ENCODE results near the gene FREM2. TPM values are rescaled to one million over a fixed set of nuclear protein-coding genes. Genes with fewer than 3 reads are reported as not detected.

Gene FREM2
- total RNA-seq, 1 experiment from 2014 or later, result not detected

DNA sequence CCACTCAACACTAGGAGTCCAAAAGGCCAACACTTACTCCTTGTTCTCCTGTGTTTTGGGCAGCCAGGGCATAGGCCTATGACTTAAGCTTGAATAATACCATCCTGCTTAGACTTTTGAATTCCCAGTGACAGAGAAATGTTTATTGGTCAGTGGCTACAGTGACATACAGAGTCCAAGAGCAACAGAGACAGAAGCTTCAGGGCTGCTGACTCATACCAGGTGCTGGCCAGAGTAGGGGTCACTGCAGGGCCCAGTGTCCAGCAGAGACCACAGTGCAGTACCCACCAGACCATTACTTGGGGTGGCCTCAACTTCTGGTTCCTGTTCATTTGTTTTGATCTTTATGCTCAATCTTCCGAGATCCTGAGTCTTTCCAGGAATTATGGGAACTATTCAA, 6.0 kb upstream of the FREM2 start:
- H3K27me3 ChIP-seq, result peaks cover 18% of the 10 kb centered on the region
- H3K4me3 ChIP-seq, result no peak overlapping the region
- no peaks in the 10 kb centered on the region for H3K36me3 ChIP-seq
- H3K9me3 ChIP-seq, result no peaks in the 10 kb centered on the region
- DNase-seq, result no peak

DNA sequence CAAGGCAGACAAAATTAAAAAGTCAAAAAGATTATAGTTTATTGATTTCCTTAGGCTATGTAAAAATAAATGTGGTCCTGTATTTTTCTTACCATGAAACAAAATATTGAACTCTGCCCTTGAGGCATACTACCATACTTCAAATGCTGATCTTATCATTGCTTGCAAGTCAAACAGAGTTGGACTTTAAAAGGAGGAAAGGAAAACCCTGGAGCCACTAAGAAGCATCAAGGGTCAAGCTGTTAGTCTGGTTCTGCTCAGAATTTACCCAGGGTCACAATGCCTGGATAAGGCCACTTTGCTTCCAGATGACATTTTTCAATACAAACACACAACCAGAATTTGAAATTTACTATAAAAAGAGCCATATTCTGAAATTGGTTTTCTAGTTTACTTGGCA, 2.2 kb upstream of the FREM2 start:
- Histone ChIP-seq H3K36me3 (no peaks in the 10 kb centered on the region), H3K27me3 (peaks cover 44% of the 10 kb centered on the region), H3K4me3 (no peak overlapping the region), H3K9me3 (no peaks in the 10 kb centered on the region)
- DNase-seq, result no peak

DNA sequence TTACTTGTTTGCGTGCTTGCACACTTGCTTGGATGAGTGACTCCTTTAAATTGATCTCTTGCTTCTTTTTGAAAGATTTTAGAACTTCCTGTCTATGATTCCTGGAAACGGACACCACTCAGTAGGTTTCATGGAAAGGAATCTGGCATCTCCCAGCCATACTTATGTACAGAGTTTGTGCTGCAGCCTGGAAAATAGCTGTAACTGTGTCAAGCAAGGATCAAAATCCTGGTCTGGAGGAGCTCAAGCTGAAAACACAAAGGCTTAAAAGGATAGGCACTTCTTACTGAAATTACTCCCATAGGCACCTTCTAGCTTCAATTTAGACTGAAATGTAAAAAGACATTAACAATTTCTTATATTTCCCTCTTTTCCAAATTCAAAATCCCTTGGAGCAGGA, 1.4 kb upstream of the FREM2 start:
- peaks cover 44% of the 10 kb centered on the region for H3K27me3 ChIP-seq
- H3K9me3 ChIP-seq, result no peaks in the 10 kb centered on the region
- H3K36me3 ChIP-seq, result no peaks in the 10 kb centered on the region
- H3K4me3 ChIP-seq, result no peak overlapping the region
- DNase-seq, result no peak

- no peak for DNase-seq
- Histone ChIP-seq H3K27me3 (peaks cover 46% of the 10 kb centered on the region), H3K9me3 (no peaks in the 10 kb centered on the region), H3K36me3 (no peaks in the 10 kb centered on the region), H3K4me3 (peak overlapping the region; percentile 44)
Observed at GRCh38 chr13:38685974-38686576, 802 bp upstream of the FREM2 start.

DNA sequence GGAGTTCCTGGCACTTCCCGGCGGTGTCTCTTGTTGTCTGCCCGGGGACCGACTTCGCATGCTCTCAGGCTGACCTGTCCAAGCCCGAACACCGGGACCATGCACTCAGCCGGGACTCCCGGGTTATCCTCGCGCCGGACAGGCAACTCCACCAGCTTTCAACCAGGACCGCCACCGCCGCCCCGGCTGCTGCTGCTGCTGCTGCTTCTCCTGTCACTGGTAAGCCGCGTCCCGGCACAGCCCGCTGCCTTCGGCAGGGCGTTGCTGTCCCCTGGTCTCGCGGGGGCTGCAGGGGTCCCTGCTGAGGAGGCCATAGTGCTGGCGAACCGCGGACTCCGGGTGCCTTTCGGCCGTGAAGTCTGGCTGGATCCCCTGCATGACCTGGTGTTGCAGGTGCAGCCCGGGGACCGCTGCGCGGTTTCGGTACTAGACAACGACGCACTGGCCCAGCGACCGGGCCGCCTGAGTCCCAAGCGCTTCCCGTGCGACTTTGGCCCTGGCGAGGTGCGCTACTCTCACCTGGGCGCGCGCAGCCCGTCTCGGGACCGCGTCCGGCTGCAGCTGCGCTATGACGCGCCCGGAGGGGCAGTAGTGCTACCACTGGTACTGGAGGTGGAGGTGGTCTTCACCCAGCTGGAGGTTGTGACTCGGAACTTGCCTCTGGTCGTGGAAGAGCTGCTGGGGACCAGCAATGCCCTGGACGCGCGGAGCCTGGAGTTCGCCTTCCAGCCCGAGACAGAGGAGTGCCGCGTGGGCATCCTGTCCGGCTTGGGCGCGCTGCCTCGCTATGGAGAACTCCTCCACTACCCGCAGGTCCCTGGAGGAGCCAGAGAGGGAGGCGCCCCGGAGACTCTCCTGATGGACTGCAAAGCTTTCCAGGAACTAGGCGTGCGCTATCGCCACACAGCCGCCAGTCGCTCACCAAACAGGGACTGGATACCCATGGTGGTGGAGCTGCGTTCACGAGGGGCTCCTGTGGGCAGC, 661 bp downstream of the FREM2 start:
- Histone ChIP-seq H3K27me3 (peaks cover 51% of the 10 kb centered on the region), H3K9me3 (no peaks in the 10 kb centered on the region), H3K4me3 (peak overlapping the region; percentile 44), H3K36me3 (no peaks in the 10 kb centered on the region)
- peak; percentile 40 for DNase-seq

DNA sequence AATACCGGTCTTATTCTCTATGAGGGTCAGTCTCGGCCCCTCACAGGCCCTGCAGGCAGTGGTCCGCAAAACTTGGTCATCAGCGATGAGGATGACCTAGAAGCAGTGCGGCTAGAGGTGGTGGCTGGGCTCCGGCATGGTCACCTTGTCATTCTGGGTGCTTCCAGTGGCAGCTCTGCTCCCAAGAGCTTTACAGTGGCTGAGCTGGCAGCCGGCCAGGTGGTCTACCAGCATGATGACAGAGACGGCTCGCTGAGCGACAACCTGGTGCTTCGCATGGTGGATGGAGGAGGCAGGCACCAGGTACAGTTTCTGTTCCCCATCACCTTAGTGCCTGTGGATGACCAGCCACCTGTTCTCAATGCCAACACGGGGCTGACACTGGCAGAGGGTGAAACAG, 1.8 kb downstream of the FREM2 start:
- Histone ChIP-seq H3K9me3 (no peaks in the 10 kb centered on the region), H3K4me3 (no peak overlapping the region), H3K27me3 (peaks cover 48% of the 10 kb centered on the region), H3K36me3 (no peaks in the 10 kb centered on the region)
- DNase-seq, result no peak

- H3K9me3 ChIP-seq, result no peaks in the 10 kb centered on the region
- H3K36me3 ChIP-seq, result no peaks in the 10 kb centered on the region
- no peak for DNase-seq
- no peak overlapping the region for H3K4me3 ChIP-seq
- H3K27me3 ChIP-seq, result peaks cover 46% of the 10 kb centered on the region
Observed at GRCh38 chr13:38690231-38690630, 3.4 kb downstream of the FREM2 start.

- Histone ChIP-seq H3K9me3 (no peaks in the 10 kb centered on the region), H3K4me3 (no peak overlapping the region), H3K36me3 (no peaks in the 10 kb centered on the region), H3K27me3 (peaks cover 28% of the 10 kb centered on the region)
- no peak for DNase-seq
Observed at GRCh38 chr13:38693168-38693567, 6.3 kb downstream of the FREM2 start.

GRCh38 chr13:38693641-38694040, 6.8 kb downstream of the FREM2 start:
- Histone ChIP-seq H3K4me3 (no peak overlapping the region), H3K36me3 (no peaks in the 10 kb centered on the region), H3K27me3 (peaks cover 25% of the 10 kb centered on the region), H3K9me3 (no peaks in the 10 kb centered on the region)
- no peak for DNase-seq

- no peak overlapping the region for H3K4me3 ChIP-seq
- peaks cover 37% of the 10 kb centered on the region for H3K27me3 ChIP-seq
- no peaks in the 10 kb centered on the region for H3K36me3 ChIP-seq
- no peaks in the 10 kb centered on the region for H3K9me3 ChIP-seq
- no peak for DNase-seq
Observed at GRCh38 chr13:38697197-38697596, 10.3 kb downstream of the FREM2 start.

- no peak overlapping the region for H3K4me3 ChIP-seq
- no peak for DNase-seq
- H3K9me3 ChIP-seq, result no peaks in the 10 kb centered on the region
- H3K36me3 ChIP-seq, result no peaks in the 10 kb centered on the region
- H3K27me3 ChIP-seq, result peaks cover 41% of the 10 kb centered on the region
Observed at GRCh38 chr13:38697628-38698333, 10.9 kb downstream of the FREM2 start.

- Histone ChIP-seq H3K9me3 (no peaks in the 10 kb centered on the region), H3K27me3 (peaks cover 45% of the 10 kb centered on the region), H3K36me3 (no peaks in the 10 kb centered on the region), H3K4me3 (no peak overlapping the region)
- DNase-seq, result no peak
Observed at GRCh38 chr13:38700051-38700450, 13.2 kb downstream of the FREM2 start.

DNA sequence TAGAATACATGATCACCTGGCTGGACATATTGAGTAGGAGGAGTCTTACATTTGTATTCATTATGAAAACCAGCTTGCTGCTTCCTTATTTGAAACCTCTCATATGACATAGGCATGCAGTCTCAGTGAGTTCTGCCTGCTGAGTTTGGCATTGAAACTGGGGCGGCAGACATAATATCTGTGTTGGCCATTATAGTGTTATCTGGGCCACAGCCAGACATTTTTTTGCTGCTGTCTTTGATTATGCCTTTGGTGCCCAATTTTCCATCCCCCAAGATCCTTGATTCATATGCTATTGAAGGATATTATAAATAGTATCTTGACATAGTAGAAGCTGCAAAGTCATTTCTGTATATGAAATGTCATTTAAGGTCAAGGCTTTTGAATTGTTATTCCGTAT, 15.8 kb downstream of the FREM2 start:
- DNase-seq, result no peak
- H3K27me3 ChIP-seq, result peaks cover 39% of the 10 kb centered on the region
- no peaks in the 10 kb centered on the region for H3K36me3 ChIP-seq
- H3K4me3 ChIP-seq, result no peak overlapping the region
- no peaks in the 10 kb centered on the region for H3K9me3 ChIP-seq

DNA sequence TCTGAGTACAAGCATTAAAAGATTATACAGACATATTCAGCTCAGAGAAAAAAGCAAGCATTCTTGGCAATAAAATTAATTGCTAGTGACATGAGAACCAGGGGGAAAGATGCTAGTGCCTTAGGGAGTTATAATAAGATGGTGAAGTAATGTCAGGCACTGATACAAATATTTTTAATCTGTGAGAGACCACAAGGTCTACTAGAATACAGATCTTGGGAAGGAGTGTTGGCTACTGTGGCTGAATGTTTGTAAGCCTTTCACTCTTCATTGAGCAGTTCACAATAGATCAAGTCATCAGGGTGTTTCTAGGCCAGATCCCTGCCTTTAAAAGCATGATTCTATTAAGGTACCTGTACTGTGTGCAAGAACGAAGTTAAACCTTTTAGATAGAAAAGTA, 16.4 kb downstream of the FREM2 start:
- no peaks in the 10 kb centered on the region for H3K9me3 ChIP-seq
- peaks cover 39% of the 10 kb centered on the region for H3K27me3 ChIP-seq
- no peak overlapping the region for H3K4me3 ChIP-seq
- no peaks in the 10 kb centered on the region for H3K36me3 ChIP-seq
- no peak for DNase-seq

DNA sequence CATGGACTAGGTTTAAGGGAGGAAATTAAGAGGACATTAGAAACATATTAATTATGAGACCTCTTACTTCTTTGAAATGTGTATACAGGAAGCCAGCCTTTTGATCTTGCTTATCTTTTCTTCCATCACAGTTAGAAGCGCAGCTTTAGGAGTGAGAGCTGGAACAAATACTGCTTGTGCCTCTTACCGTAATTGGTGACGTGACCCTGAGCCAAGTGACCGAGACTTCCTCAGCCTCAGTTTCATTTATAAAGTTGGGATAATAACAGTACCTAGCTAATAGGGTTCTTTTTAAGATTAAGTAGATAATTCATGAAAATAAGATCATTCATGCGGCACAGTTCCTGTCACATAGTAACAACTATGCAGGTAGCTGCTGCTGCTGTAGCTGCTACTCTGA, 18.5 kb downstream of the FREM2 start:
- no peak for DNase-seq
- H3K9me3 ChIP-seq, result no peaks in the 10 kb centered on the region
- H3K4me3 ChIP-seq, result no peak overlapping the region
- H3K27me3 ChIP-seq, result peaks cover 27% of the 10 kb centered on the region
- H3K36me3 ChIP-seq, result no peaks in the 10 kb centered on the region

DNA sequence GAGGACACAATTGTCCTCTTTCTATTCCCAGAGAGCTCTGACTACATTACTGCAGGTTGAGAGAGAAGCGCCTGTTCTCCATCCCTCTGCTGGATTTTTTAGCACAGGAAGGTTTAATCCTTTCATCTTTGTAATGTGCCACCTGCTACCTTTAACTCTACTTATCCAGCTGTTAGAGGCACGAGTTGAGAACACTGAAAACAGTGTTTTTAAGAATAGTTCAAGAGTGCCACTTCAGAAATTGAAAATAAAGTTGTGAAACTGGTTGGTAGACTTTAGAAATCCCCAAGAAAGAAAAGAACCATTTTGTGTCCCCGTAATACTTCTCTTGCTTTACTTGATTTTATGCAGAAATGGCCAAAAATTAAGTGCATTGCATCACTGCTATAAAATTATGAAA, 20.6 kb downstream of the FREM2 start:
- no peak for DNase-seq
- Histone ChIP-seq H3K9me3 (no peaks in the 10 kb centered on the region), H3K4me3 (no peak overlapping the region), H3K36me3 (no peaks in the 10 kb centered on the region), H3K27me3 (peaks cover 20% of the 10 kb centered on the region)

DNA sequence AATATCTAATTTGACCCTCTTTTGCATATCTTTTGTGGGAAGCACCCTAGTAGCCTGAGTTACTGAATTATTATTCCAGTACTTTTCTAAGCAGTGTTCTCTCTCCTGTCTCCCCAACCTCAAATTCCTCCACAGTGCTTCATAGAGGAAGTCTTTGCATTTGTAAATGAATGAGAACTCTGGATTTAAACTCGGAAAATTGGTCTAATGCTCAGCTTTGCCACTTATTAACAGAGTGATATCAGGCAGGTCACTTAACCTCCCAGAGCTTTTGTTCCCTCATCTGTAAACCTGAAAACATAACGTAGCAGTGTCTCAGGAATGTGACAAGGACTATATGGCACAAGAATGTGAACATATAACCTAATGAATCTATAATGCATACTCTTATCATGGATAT, 26.2 kb downstream of the FREM2 start:
- DNase-seq, result no peak
- Histone ChIP-seq H3K9me3 (no peaks in the 10 kb centered on the region), H3K27me3 (peaks cover 6% of the 10 kb centered on the region; the same call in 1 of the 2 replicates), H3K36me3 (no peaks in the 10 kb centered on the region), H3K4me3 (no peak overlapping the region)
